Activated T-cell treated with anti-CD3 and anti-CD28 coated beads, Interleukin-2, amount 50 U/mL, for 72 hours (primary cell): Measurements from ENCODE around the gene ELMO1. TPM values are rescaled to one million over a fixed set of nuclear protein-coding genes. Genes with fewer than 3 reads are reported as not detected.

Experiments used
- ATAC-seq, 2 donors: fragments of 150-1000 bp; cut with Tn5 transposase; replicated peaks in 1 of 2; 2 replicates each; pipeline ENCODE4 v1.10.0; 2021; ENCODE audit warnings: moderate library complexity in 2 of 2, mild to moderate bottlenecking in 1 of 2
- DNase-seq, 2 donors: peaks; one replicate each; pipeline ENCODE4 v3.0.0; 2021 to 2022; ENCODE audit warnings: mixed read lengths in 1 of 2
- H3K27ac Mint-ChIP-seq: one replicate; pipeline ENCODE4 v1.8.0; 2022; ENCODE audit warnings: mild to moderate bottlenecking, moderate library complexity, mixed read lengths
- H3K27me3 Mint-ChIP-seq: one replicate; pipeline ENCODE4 v1.8.0; 2022; ENCODE audit warnings: low read depth, mixed read lengths
- H3K36me3 Mint-ChIP-seq, 2 donors: one replicate each; pipeline ENCODE4 v1.8.0; 2022; ENCODE audit warnings: mixed read lengths in 2 of 2, mild to moderate bottlenecking in 1 of 2; ENCODE audit not compliant: insufficient read depth in 2 of 2
- H3K4me1 Mint-ChIP-seq: one replicate; pipeline ENCODE4 v1.8.0; 2022; ENCODE audit warnings: low read depth, mixed read lengths
- H3K4me3 Mint-ChIP-seq, 2 donors: one replicate each; pipeline ENCODE4 v1.8.0; 2022; ENCODE audit warnings: mild to moderate bottlenecking in 2 of 2, mixed read lengths in 2 of 2, moderate library complexity in 2 of 2
- H3K9me3 Mint-ChIP-seq, 2 donors: one replicate each; pipeline ENCODE4 v1.8.0; 2022; ENCODE audit warnings: mixed read lengths in 2 of 2
- total RNA-seq, 2 donors: library from RNA; stranded (reverse); gene quantifications; one replicate each; pipeline ENCODE4 v1.2.3, GENCODE V29; 2022

The ELMO1 gene
- total RNA-seq, 2 donors from 2014 or later = 97.2 to 113 TPM

DNA sequence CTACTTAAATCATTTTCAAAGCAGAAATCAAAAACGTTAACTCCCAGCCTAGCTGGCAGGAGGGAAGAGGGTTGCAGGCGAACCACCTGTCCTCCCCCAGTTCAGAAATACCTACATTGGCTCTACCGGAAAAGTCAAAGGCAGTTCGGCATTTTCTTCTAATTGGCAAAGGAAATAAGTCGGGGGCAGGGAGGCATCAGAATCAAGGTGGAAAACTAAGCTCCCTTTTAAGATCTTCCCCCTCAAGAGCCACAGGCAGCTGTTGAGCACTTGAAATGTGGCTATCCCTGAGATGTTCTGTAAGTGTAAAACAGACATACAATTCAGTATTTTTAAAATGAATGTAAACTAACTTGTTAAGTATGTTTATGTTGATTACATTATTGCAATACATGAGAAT lies 957 bp upstream of the ELMO1 start:
- DNase-seq = no peak
- Mint-ChIP-seq H3K27ac (peak overlapping the region; percentile 93), H3K27me3 (no peaks in the 10 kb centered on the region), H3K9me3 (no peaks in the 10 kb centered on the region), H3K4me1 (peaks cover 52% of the 10 kb centered on the region), H3K36me3 (peaks cover 6 to 7% of the 10 kb centered on the region in 2 donors), H3K4me3 (peak overlapping the region; percentile 94 to 96)
- ATAC-seq = no peak

DNA sequence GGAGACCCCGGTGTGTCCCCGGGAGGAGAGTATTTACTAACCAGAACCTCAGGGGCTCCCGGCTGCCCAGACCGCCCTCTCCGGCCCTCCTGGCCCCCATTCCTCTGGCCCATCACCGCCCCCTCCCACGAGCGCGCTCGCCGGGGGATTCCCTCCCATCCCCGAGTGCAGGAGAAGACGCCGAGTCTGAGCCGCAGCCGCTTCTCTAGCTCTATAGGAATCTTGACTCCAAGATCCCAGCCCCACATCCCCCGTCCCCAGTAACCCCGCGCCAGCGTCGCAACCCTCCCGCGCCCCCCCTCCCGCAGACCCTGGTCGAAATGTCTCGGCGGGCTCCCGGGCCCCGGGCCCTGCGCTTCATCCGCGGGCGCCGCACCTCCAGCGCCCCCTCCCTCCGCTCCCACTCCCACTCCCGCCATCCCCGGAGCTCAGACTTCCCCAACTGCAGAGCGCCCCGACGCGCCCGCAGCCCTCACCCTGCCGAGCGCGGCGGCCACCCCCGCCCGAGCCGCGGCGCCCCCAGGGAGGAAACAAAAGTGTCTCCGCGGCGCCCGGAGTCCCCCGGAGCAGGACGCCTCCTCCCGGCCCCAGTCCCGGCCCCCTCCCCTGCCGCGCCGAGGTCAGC lies 541 bp downstream of the ELMO1 start:
- Mint-ChIP-seq H3K36me3 (peaks cover 6 to 11% of the 10 kb centered on the region in 2 donors), H3K4me3 (peak overlapping the region; percentile 94 to 96), H3K4me1 (peaks cover 65% of the 10 kb centered on the region), H3K27ac (peak overlapping the region; percentile 84), H3K9me3 (no peaks in the 10 kb centered on the region), H3K27me3 (no peaks in the 10 kb centered on the region)
- peak; percentile 36 to 44 for ATAC-seq
- peak; percentile 28 to 59 for DNase-seq

DNA sequence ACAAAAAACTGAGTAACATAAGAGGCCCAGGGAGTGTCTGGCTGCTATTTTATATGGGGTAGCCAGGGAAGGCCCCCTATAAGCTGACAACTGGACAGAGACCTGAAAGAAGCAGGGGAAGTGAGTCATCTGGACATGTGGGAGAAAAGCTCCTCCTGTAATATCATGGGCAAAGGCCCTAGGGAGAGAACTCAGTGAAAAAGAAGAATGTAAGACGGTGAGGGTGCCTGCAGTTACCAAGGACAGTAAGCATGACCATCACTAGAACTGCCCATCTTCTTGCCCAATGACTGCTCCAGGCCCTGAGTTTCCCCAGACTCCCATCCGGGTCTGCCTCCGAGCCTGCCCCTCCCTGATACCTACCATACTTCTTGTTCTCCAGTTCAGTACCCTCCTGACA lies 2.3 kb downstream of the ELMO1 start:
- peaks cover 83% of the 10 kb centered on the region for H3K4me1 Mint-ChIP-seq
- no peak for ATAC-seq

DNA sequence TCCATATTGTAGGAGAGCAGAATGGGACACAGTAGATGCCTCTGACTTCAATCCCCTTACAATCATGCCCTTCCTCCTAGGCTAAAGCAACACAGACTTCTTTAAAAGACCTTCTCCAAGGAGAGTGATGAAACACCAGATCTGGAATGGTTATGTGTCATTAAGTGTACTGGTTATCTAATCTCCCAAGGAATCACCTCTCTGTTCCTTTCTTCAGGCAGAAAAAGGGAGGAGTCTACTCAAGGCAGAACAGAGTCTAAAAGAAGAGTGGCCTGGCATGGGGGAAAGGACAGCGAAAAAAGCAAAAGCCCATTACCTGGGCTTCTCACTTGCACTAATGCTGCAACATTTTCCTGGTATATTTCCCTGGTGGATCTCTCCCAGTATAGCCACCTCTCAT lies 2.9 kb downstream of the ELMO1 start:
- Mint-ChIP-seq H3K27ac (peak overlapping the region; percentile 3), H3K27me3 (no peaks in the 10 kb centered on the region), H3K4me1 (peaks cover 89% of the 10 kb centered on the region), H3K4me3 (peak overlapping the region; percentile 84 to 96), H3K36me3 (peaks cover 6 to 11% of the 10 kb centered on the region in 2 donors), H3K9me3 (no peaks in the 10 kb centered on the region)
- no peak for ATAC-seq
- no peak for DNase-seq

More for the DNA sequence above, 2.3 kb downstream of the ELMO1 start:
- Mint-ChIP-seq H3K36me3 (peaks cover 6 to 11% of the 10 kb centered on the region in 2 donors), H3K4me3 (peak overlapping the region; percentile 84 to 96), H3K9me3 (no peaks in the 10 kb centered on the region), H3K27me3 (no peaks in the 10 kb centered on the region), H3K27ac (peak overlapping the region; percentile 84)
- DNase-seq = no peak

DNA sequence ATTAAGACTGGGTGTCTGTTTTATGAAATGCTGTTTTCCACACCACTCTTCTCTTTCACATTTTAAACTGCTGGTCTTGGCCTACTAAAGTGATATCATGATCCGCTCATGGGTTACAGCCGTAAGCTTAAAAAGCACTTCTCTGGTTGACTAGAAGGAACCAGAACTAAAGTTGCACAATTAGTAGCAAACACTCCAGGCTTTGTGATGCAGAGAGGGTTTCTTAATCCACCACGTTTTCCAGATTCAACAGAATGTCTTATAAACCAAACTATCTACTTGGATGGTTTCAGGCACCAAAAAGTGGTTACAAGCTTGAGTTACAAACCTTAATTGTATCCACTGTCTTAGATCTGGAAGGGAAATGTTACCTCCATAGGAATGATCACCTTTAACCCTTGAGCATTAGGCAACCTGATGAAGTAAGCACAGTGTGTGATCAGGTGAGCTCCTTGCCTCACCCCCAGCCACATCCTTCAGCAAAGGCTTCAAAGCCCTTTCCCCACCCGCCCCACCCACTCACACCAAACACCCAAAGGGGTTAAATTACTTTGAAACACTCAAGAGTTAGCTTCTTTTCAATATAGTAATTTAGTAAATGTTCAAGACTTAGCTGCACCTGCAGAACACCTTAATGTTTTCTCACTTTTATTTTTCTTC lies 3.5 kb downstream of the ELMO1 start:
- peaks cover 6 to 11% of the 10 kb centered on the region in 2 donors for H3K36me3 Mint-ChIP-seq
- H3K27ac Mint-ChIP-seq = peak overlapping the region; percentile 35
- ATAC-seq (no peak), DNase-seq (peak in 1 of 2 donors; percentile 23)
- H3K27me3 Mint-ChIP-seq = no peaks in the 10 kb centered on the region
- no peaks in the 10 kb centered on the region for H3K9me3 Mint-ChIP-seq
- peaks cover 90% of the 10 kb centered on the region for H3K4me1 Mint-ChIP-seq
- H3K4me3 Mint-ChIP-seq = peak overlapping the region; percentile 18 to 23

DNA sequence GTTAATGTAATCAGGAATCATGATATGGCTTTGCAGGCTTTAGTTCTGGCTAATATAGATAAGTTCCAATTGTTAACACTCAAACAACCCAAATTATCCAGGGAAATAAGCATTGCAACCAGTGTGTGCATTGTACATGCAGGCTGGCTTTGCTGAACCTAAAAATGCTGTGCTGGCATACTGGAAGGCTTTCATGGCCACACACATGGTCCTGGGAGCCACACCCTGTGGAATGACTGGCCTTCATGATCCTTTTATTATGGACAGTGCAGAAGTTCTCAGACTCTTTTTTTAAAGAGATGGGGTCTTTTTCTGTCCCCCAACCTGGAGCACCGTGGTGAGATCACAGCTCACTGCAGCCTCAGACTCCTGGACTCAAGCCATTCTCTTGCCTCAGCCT lies 5.0 kb downstream of the ELMO1 start:
- no peak overlapping the region for H3K27ac Mint-ChIP-seq
- no peaks in the 10 kb centered on the region for H3K27me3 Mint-ChIP-seq
- no peak for DNase-seq
- ATAC-seq = no peak
- H3K4me1 Mint-ChIP-seq = peaks cover 90% of the 10 kb centered on the region
- peaks cover 4 to 10% of the 10 kb centered on the region in 2 donors for H3K36me3 Mint-ChIP-seq
- H3K9me3 Mint-ChIP-seq = no peaks in the 10 kb centered on the region
- H3K4me3 Mint-ChIP-seq = no peak overlapping the region

DNA sequence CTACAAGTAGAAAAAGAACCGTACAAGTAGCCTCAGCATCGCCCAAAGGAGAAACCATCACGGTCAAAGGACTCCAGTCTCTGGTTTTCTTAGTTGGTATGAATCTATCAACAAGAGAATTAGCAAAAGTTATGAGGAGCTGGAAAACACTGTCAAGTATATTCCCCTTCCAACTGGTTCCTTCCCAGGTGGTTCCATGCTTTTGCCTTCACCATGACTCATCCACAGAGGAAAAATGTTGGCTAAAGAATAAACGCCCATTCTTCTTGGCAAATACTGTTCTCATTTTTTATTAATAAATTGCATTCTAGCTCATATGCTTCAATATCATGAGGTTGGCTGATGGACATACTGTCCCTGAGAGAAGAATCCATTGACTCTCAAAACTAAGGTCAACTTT lies 6.4 kb downstream of the ELMO1 start:
- H3K9me3 Mint-ChIP-seq = no peaks in the 10 kb centered on the region
- ATAC-seq (no peak), DNase-seq (no peak)
- no peak overlapping the region for H3K27ac Mint-ChIP-seq
- no peaks in the 10 kb centered on the region for H3K27me3 Mint-ChIP-seq
- no peak overlapping the region for H3K4me3 Mint-ChIP-seq
- H3K36me3 Mint-ChIP-seq = peaks cover 0 to 8% of the 10 kb centered on the region in 2 donors
- peaks cover 91% of the 10 kb centered on the region for H3K4me1 Mint-ChIP-seq

DNA sequence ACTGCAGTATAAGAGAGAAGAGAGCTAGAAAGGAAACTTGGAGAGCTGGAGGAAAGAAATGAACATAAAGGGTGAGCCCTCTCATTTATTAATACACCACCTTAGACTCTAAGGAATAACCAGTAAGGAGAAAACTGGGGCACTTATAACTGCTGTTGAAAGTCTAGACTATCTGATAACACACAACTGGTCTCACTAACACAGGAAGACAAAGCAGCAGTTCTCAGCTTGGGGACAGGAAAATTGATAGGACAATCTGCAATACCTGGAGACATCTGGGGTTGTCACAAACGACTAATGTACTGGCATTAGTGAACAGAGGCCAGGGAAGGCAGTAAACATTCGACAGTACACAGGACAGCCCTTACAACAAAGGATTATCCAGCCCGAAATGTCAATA lies 6.8 kb downstream of the ELMO1 start:
- no peaks in the 10 kb centered on the region for H3K9me3 Mint-ChIP-seq
- no peak for ATAC-seq

DNA sequence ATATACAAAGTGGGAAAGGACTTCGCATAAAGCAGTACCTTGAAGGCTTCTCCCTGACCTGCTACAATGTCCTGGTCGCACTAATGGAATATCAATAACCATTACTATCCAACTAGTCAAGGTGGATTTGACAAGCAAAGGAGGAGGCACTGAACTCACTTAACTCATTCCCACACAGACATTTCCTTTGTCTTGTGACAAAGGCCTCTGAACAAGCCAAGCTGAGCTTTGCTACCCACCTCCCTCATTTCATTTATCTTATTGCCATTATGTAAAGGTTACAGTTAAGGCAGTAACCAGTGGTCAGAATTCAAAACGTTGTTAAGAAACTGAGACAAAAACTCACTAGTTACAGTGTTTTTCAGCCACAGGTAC lies 7.3 kb downstream of the ELMO1 start:
- H3K27ac Mint-ChIP-seq = peak overlapping the region; percentile 44
- DNase-seq (no peak), ATAC-seq (no peak)
- peak overlapping the region; percentile 64 to 76 for H3K4me3 Mint-ChIP-seq
- H3K4me1 Mint-ChIP-seq = peaks cover 89% of the 10 kb centered on the region
- H3K36me3 Mint-ChIP-seq = peaks cover 0 to 5% of the 10 kb centered on the region in 2 donors
- H3K27me3 Mint-ChIP-seq = no peaks in the 10 kb centered on the region
- no peaks in the 10 kb centered on the region for H3K9me3 Mint-ChIP-seq

More for the DNA sequence above, 6.8 kb downstream of the ELMO1 start:
- H3K36me3 Mint-ChIP-seq = peaks cover 0 to 8% of the 10 kb centered on the region in 2 donors
- no peaks in the 10 kb centered on the region for H3K27me3 Mint-ChIP-seq
- H3K4me3 Mint-ChIP-seq = peak overlapping the region; percentile 64 to 76
- H3K4me1 Mint-ChIP-seq = peaks cover 89% of the 10 kb centered on the region
- DNase-seq = no peak
- peak overlapping the region; percentile 44 for H3K27ac Mint-ChIP-seq

DNA sequence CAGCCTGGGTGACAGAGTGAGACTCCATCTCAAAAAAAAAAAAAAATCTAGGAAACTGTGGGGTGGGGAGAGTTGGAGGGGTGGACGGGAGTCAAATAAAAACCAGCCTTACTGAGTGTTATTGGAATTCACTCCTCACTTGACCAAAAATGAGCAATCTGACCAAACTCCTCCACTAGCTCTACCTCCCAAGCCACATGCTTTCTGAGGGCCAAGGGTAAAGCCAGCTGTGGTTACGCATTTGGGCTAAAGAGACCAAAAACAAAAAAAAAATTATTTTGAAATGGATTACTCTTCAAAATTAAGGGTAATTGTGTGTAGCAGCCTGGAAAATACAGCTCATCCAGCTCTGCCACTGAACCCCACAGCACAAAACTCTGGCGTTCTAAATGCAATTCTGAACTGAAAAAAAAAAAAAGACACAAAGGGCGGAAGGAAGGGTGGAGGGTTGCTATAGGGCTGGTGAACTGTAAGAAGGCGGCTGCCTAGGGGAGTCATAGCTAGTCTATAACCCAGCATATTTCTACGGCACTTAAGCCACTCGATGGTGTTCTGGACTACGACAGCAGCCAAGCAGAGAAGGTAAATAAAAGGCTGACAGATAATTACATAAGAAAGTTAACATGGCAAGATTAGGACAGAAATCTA lies 7.8 kb downstream of the ELMO1 start:
- peaks cover 89% of the 10 kb centered on the region for H3K4me1 Mint-ChIP-seq
- peaks cover 0 to 5% of the 10 kb centered on the region in 2 donors for H3K36me3 Mint-ChIP-seq
- no peaks in the 10 kb centered on the region for H3K9me3 Mint-ChIP-seq
- ATAC-seq = peak; percentile 74 to 78
- DNase-seq = peak; percentile 39 to 54
- H3K27ac Mint-ChIP-seq = peak overlapping the region; percentile 44
- no peaks in the 10 kb centered on the region for H3K27me3 Mint-ChIP-seq
- peak overlapping the region; percentile 64 to 76 for H3K4me3 Mint-ChIP-seq

DNA sequence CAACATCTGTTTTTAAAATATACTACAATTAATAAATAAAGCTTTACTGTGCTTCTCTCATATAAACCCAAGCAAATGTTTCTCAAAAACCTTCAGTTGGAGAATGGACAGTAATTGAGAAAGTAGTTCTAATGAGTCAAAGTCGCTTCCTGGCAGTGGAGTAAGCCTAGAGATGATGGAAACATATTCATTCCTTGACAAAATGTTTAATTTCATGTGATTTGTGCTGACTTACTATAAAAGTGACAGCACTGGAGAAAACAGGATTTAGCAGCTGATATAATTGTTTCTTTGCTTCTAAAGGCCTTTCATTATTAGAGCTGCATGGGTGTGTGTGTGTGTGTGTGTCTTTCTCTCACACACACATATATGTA lies 9.0 kb downstream of the ELMO1 start:
- H3K27ac Mint-ChIP-seq = peak overlapping the region; percentile 95

DNA sequence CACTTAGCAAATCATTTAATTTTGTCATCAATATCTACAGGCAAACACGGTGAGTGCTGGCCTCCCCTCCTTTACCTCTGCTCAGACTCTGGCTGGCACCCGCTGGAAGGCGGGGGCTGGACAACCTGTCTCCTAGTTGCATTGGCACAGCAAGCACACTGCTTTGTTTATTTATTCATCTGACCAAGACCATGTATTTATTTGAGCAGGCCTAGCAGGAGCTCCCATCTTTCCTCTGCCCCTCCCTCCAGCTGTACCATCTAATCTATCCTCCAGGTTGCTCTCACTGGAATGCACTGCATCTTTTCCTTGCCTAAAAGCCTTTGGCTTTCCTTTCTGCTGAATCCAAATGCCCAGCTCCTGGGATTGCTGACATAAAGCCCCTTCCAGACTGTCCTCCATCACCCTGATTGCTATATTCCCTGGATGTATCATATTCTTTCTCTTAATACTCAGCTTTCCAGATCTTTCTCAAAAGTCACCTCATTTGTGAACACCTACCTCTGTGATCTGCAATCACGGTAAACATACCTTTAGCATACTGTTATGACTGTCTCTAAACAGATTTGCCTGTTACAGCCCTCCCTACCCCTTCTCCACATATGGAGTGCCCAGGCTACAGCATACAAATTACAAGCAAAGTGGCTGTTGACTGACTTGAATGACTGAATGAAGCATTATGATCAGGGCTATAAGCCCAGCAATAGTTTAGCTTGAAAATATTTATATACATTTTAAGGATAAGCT lies 9.6 kb downstream of the ELMO1 start:
- peaks cover 0 to 6% of the 10 kb centered on the region in 2 donors for H3K36me3 Mint-ChIP-seq
- H3K4me1 Mint-ChIP-seq = peaks cover 89% of the 10 kb centered on the region
- H3K27me3 Mint-ChIP-seq = no peaks in the 10 kb centered on the region
- peak overlapping the region; percentile 95 for H3K27ac Mint-ChIP-seq
- no peak for DNase-seq
- peak overlapping the region; percentile 22 to 27 for H3K4me3 Mint-ChIP-seq
- H3K9me3 Mint-ChIP-seq = no peaks in the 10 kb centered on the region
- ATAC-seq = peak; percentile 51 to 60

More for the DNA sequence above, 9.0 kb downstream of the ELMO1 start:
- Mint-ChIP-seq H3K27me3 (no peaks in the 10 kb centered on the region), H3K4me3 (peak overlapping the region; percentile 63 to 64), H3K9me3 (no peaks in the 10 kb centered on the region), H3K4me1 (peaks cover 89% of the 10 kb centered on the region), H3K36me3 (peaks cover 0 to 9% of the 10 kb centered on the region in 2 donors)
- ATAC-seq (peak; percentile 49 to 61), DNase-seq (no peak)
